ENCODE data around the gene ZNF521.

DNA sequence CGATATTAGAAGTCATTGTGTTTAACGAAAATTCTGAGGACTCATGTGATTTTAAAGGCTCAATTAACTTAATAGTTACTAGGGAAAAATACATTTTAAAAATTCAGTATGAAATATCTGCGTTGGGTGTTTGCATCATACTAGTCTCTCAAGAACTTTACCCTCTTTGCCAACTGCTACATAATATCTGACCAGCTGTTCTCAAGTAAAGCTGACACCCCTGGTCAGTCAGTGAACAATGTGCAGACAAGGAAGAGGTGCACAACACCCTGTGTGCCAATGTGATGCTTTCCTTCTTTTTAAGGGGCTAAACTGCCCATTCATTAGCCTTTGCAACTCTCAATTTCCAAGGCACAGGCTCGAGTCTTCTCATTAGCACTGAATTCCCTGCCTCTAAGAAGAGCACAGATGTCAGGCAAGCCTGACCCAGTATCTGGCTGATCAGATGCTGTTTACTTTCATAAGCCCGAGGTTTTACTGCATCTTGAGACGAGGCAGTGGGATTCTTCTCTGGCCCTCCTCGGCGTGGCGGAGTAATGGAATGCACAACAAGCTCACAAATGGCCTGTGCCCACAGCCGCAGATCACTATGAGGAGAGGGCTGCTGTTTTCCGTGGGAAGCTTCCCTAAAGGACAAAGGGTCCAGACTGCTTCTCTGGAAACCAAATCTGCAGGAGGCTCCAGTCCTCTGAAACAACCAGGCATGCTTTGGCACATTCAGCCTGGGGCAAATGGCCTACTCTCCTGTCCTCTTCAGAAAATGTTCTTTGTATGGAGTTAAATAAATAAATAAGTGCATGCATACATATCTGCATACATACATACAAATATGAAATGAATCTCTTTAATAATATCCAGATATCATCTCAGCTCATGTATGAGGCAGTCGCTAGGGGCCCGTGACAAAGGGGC lies 240.3 kb downstream of the ZNF521 start:
- TF ChIP-seq, protein P1, sequence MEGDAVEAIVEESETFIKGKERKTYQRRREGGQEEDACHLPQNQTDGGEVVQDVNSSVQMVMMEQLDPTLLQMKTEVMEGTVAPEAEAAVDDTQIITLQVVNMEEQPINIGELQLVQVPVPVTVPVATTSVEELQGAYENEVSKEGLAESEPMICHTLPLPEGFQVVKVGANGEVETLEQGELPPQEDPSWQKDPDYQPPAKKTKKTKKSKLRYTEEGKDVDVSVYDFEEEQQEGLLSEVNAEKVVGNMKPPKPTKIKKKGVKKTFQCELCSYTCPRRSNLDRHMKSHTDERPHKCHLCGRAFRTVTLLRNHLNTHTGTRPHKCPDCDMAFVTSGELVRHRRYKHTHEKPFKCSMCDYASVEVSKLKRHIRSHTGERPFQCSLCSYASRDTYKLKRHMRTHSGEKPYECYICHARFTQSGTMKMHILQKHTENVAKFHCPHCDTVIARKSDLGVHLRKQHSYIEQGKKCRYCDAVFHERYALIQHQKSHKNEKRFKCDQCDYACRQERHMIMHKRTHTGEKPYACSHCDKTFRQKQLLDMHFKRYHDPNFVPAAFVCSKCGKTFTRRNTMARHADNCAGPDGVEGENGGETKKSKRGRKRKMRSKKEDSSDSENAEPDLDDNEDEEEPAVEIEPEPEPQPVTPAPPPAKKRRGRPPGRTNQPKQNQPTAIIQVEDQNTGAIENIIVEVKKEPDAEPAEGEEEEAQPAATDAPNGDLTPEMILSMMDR (conservative IDR thresholded peaks at IDR 0.05) = no peak
- TF ChIP-seq EZH2 (IDR thresholded peaks at IDR 0.05; ENCODE audit: low read depth) = no peak

Measured in PC-9 (cell line).